Right atrium auricular region (tissue), 2 donors: ENCODE results near the gene TTC4. TPM values are rescaled to one million over a fixed set of nuclear protein-coding genes. Genes with fewer than 3 reads are reported as not detected.

Experiments
- DNase-seq: peaks from one replicate; pipeline ENCODE4 v3.0.0-alpha.2; 2019; ENCODE audit warnings: low spot score
- H3K27ac ChIP-seq, 2 donors: fragments of 200-600 bp; sonication (generic); 1 replicate in 1 of 2; 2 replicates in 1 of 2; pipeline ENCODE4 v1.5.1; 2016 to 2019
- H3K27me3 ChIP-seq, 2 donors: fragments of 200-600 bp; sonication (generic); one replicate each; pipeline versions ENCODE4 v1.5.1 to v1.6.0; 2017 to 2019
- H3K36me3 ChIP-seq: fragments of 200-600 bp; sonication (generic); one replicate; pipeline ENCODE4 v1.5.1; 2016
- H3K4me1 ChIP-seq, 2 donors: fragments of 200-600 bp; sonication (generic); one replicate each; pipeline versions ENCODE4 v1.5.1 to v1.6.0; 2017 to 2019
- H3K4me3 ChIP-seq, 2 donors: fragments of 200-600 bp; sonication (generic); 1 replicate in 1 of 2; 2 replicates in 1 of 2; pipeline ENCODE4 v1.5.1; 2017 to 2019; ENCODE audit warnings: mild to moderate bottlenecking in 1 of 2, moderate library complexity in 1 of 2
- H3K9me3 ChIP-seq, 2 donors: fragments of 200-600 bp; sonication (generic); one replicate each; pipeline ENCODE4 v1.5.1; 2019
- CTCF ChIP-seq, 2 donors: fragments of 200-600 bp; sonication (generic); IDR thresholded peaks; one replicate each; pipeline ENCODE4 v1.5.1; 2019; ENCODE audit warnings: antibody characterized with exemption in 2 of 2
- total RNA-seq, 2 donors: library from RNA; depleted of rRNA; stranded (reverse); fragments of >200 nt; gene quantifications; one replicate each; pipeline ENCODE4 v1.1.0, GENCODE V29; 2016

TTC4 gene
- total RNA-seq, 2 donors from 2014 or later = 9.8 to 10.3 TPM

- Histone ChIP-seq H3K27me3 (no peaks in the 10 kb centered on the region), H3K36me3 (no peaks in the 10 kb centered on the region), H3K9me3 (no peaks in the 10 kb centered on the region), H3K27ac (no peak overlapping the region), H3K4me1 (no peaks in the 10 kb centered on the region), H3K4me3 (no peak overlapping the region)
- TF ChIP-seq CTCF (IDR thresholded peaks at IDR 0.05) = no peak
- DNase-seq = no peak
Measured at GRCh38 chr1:54685335-54685905, 30.2 kb upstream of the TTC4 start.

GRCh38 chr1:54686155-54686554 lies 29.5 kb upstream of the TTC4 start:
- Histone ChIP-seq H3K4me3 (no peak overlapping the region), H3K27ac (no peak overlapping the region), H3K4me1 (no peaks in the 10 kb centered on the region), H3K27me3 (no peaks in the 10 kb centered on the region), H3K36me3 (no peaks in the 10 kb centered on the region), H3K9me3 (no peaks in the 10 kb centered on the region)
- TF ChIP-seq CTCF (IDR thresholded peaks at IDR 0.05) = no peak
- DNase-seq = no peak

GRCh38 chr1:54694771-54695170 lies 20.9 kb upstream of the TTC4 start:
- Histone ChIP-seq H3K27ac (no peak overlapping the region), H3K36me3 (no peaks in the 10 kb centered on the region), H3K9me3 (no peaks in the 10 kb centered on the region), H3K27me3 (no peaks in the 10 kb centered on the region), H3K4me1 (no peaks in the 10 kb centered on the region), H3K4me3 (no peak overlapping the region)
- DNase-seq = no peak
- no peak for TF ChIP-seq CTCF (IDR thresholded peaks at IDR 0.05)

- Histone ChIP-seq H3K36me3 (no peaks in the 10 kb centered on the region), H3K9me3 (no peaks in the 10 kb centered on the region), H3K27ac (no peak overlapping the region), H3K27me3 (no peaks in the 10 kb centered on the region), H3K4me1 (no peaks in the 10 kb centered on the region), H3K4me3 (no peak overlapping the region)
- DNase-seq = no peak
- no peak for TF ChIP-seq CTCF (IDR thresholded peaks at IDR 0.05)
Measured at GRCh38 chr1:54695221-54695620, 20.4 kb upstream of the TTC4 start.

- no peaks in the 10 kb centered on the region for H3K36me3 ChIP-seq
- H3K27me3 ChIP-seq = no peaks in the 10 kb centered on the region
- H3K4me1 ChIP-seq = no peaks in the 10 kb centered on the region
- no peak for TF ChIP-seq CTCF (IDR thresholded peaks at IDR 0.05)
- no peak overlapping the region for H3K4me3 ChIP-seq
- no peaks in the 10 kb centered on the region for H3K9me3 ChIP-seq
- no peak for DNase-seq
- H3K27ac ChIP-seq = no peak overlapping the region
Measured at GRCh38 chr1:54695764-54696163, 19.9 kb upstream of the TTC4 start.

- H3K4me3 ChIP-seq = no peak overlapping the region
- H3K27me3 ChIP-seq = no peaks in the 10 kb centered on the region
- no peaks in the 10 kb centered on the region for H3K4me1 ChIP-seq
- no peaks in the 10 kb centered on the region for H3K36me3 ChIP-seq
- no peak for TF ChIP-seq CTCF (IDR thresholded peaks at IDR 0.05)
- no peak overlapping the region for H3K27ac ChIP-seq
- H3K9me3 ChIP-seq = no peaks in the 10 kb centered on the region
- no peak for DNase-seq
Measured at GRCh38 chr1:54696262-54696661, 19.4 kb upstream of the TTC4 start.
